ENCODE measurements around the gene KLRC4. TPM values are rescaled to one million over a fixed set of nuclear protein-coding genes. Genes with fewer than 3 reads are reported as not detected.
"Not testable (repeated sequence)": the region's sequence is repeated elsewhere in the genome, so short reads cannot be mapped to it uniquely, and the experiment has no call there.

The KLRC4 gene
- total and polyA plus RNA-seq, 2 donors (not counting 3 experiments of a cell fraction or from before 2014, with no cell fraction given) = not detected

GRCh38 chr12:10395390-10395998 lies 14.1 kb downstream of the KLRC4 start:
- ChIA-PET CTCF (interaction anchor here (0.6 kb wide), 1 partner anchor 8 kb away, joined by 3 read pairs; no protein-coding TSS in a partner anchor), POLR2A (no interaction called here)
- Histone ChIP-seq H3K9me3 (replicated peaks; ENCODE audit: control insufficient read depth, insufficient read depth, low read length) (no peaks in the 10 kb centered on the region), H2AFZ (ENCODE audit: low read depth, low read length) (no peak overlapping the region), H3K4me1 (ENCODE audit: control insufficient read depth, extremely low read depth, insufficient read depth, low read length) (peaks cover 2% of the 10 kb centered on the region), H3K4me2 (ENCODE audit: insufficient read depth, low read length) (no peak overlapping the region), H3K9ac (replicated peaks; ENCODE audit: extremely low read depth, insufficient read depth, low read length) (no peak overlapping the region), H3K9me1 (replicated peaks; ENCODE audit: control insufficient read depth, extremely low read depth, insufficient read depth, low read length) (no peaks in the 10 kb centered on the region), H3K79me2 (ENCODE audit: control insufficient read depth, insufficient read depth, low read length) (no peaks in the 10 kb centered on the region), H3K27me3 (ENCODE audit: control insufficient read depth in 2 of 2, insufficient read depth in 2 of 2, low read length in 2 of 2) (no peaks in the 10 kb centered on the region), H3K36me3 (ENCODE audit: control insufficient read depth in 2 of 2, extremely low read depth in 1 of 2, insufficient read depth in 2 of 2, low read length in 2 of 2) (no peaks in the 10 kb centered on the region), H4K20me1 (replicated peaks; ENCODE audit: control insufficient read depth, extremely low read depth, insufficient read depth, low read length) (no peaks in the 10 kb centered on the region), H3K27ac (ENCODE audit: insufficient read depth, low read depth, low read length) (no peak overlapping the region), H3K4me3 (replicated peaks in 1 of 3; ENCODE audit: insufficient read depth in 1 of 3, low read depth in 1 of 3, low read length in 3 of 3) (no peak overlapping the region)
- BruUV-seq (replicated peaks) = no TSS peak
- intact Hi-C loops (cut with micrococcal nuclease) = no loop called here
- DNase-seq (ENCODE audit: low read depth, low spot score) (no peak), FAIRE-seq (no peak)
- no peak for TF ChIP-seq EZH2 (IDR thresholded peaks at IDR 0.05; ENCODE audit: borderline replicate concordance, low read depth, low read length, severe bottlenecking)
- no peak for TF ChIP-seq FOS (IDR thresholded peaks at IDR 0.05; ENCODE audit: borderline replicate concordance, insufficient read depth, low read length)
- no peak for TF ChIP-seq MYC (IDR thresholded peaks at IDR 0.05; ENCODE audit: low read depth, low read length)
- no peak for TF ChIP-seq POLR2AphosphoS5 (IDR thresholded peaks at IDR 0.05; ENCODE audit: insufficient read depth, low read depth, low read length)
- no peak for TF ChIP-seq MAX (IDR thresholded peaks at IDR 0.05; ENCODE audit: insufficient read depth, insufficient read length)
- no peak for TF ChIP-seq JUN (IDR thresholded peaks at IDR 0.05; ENCODE audit: borderline replicate concordance, insufficient read depth, insufficient read length, low read depth)
- TF ChIP-seq POLR2A (IDR thresholded peaks at IDR 0.05; ENCODE audit: low read depth, low read length) = no peak
- no peak for TF ChIP-seq GATA2 (IDR thresholded peaks at IDR 0.05; ENCODE audit: insufficient read depth, insufficient read length, low read depth, low read length)
- TF ChIP-seq, protein P1, sequence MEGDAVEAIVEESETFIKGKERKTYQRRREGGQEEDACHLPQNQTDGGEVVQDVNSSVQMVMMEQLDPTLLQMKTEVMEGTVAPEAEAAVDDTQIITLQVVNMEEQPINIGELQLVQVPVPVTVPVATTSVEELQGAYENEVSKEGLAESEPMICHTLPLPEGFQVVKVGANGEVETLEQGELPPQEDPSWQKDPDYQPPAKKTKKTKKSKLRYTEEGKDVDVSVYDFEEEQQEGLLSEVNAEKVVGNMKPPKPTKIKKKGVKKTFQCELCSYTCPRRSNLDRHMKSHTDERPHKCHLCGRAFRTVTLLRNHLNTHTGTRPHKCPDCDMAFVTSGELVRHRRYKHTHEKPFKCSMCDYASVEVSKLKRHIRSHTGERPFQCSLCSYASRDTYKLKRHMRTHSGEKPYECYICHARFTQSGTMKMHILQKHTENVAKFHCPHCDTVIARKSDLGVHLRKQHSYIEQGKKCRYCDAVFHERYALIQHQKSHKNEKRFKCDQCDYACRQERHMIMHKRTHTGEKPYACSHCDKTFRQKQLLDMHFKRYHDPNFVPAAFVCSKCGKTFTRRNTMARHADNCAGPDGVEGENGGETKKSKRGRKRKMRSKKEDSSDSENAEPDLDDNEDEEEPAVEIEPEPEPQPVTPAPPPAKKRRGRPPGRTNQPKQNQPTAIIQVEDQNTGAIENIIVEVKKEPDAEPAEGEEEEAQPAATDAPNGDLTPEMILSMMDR (IDR thresholded peaks at IDR 0.05; ENCODE audit: extremely low read depth in 1 of 2, insufficient read depth in 1 of 2, low read depth in 1 of 2, low read length in 2 of 2) = no peak
- dilution Hi-C loops (cut with MboI; ENCODE audit: extremely low pct_ligation_motif_present, low sequenced_read_pairs) = no loop called here

- H3K27ac ChIP-seq (ENCODE audit: insufficient read depth, low read depth, low read length); H3K4me3 ChIP-seq (replicated peaks in 1 of 3; ENCODE audit: insufficient read depth in 1 of 3, low read depth in 1 of 3, low read length in 3 of 3); H3K9me1 ChIP-seq (replicated peaks; ENCODE audit: control insufficient read depth, extremely low read depth, insufficient read depth, low read length); H2AFZ ChIP-seq (ENCODE audit: low read depth, low read length); CTCF ChIA-PET; H3K9me3 ChIP-seq (replicated peaks; ENCODE audit: control insufficient read depth, insufficient read depth, low read length); H4K20me1 ChIP-seq (replicated peaks; ENCODE audit: control insufficient read depth, extremely low read depth, insufficient read depth, low read length); FAIRE-seq; BruUV-seq (replicated peaks); H3K4me1 ChIP-seq (ENCODE audit: control insufficient read depth, extremely low read depth, insufficient read depth, low read length); dilution Hi-C loops (cut with MboI; ENCODE audit: extremely low pct_ligation_motif_present, low sequenced_read_pairs); H3K9ac ChIP-seq (replicated peaks; ENCODE audit: extremely low read depth, insufficient read depth, low read length); POLR2A ChIA-PET; H3K27me3 ChIP-seq (ENCODE audit: control insufficient read depth in 2 of 2, insufficient read depth in 2 of 2, low read length in 2 of 2); DNase-seq (ENCODE audit: low read depth, low spot score); intact Hi-C loops (cut with micrococcal nuclease); H3K79me2 ChIP-seq (ENCODE audit: control insufficient read depth, insufficient read depth, low read length); H3K36me3 ChIP-seq (ENCODE audit: control insufficient read depth in 2 of 2, extremely low read depth in 1 of 2, insufficient read depth in 2 of 2, low read length in 2 of 2); H3K4me2 ChIP-seq (ENCODE audit: insufficient read depth, low read length): not testable (repeated sequence)
Measured at GRCh38 chr12:10394531-10395152, 14.9 kb downstream of the KLRC4 start.

Data from endothelial cell of umbilical vein (primary cell).